ENCODE results near the gene PACSIN3.
A peak's percentile ranks its signal among the peaks of the same experiment; 100 is the strongest.

DNA sequence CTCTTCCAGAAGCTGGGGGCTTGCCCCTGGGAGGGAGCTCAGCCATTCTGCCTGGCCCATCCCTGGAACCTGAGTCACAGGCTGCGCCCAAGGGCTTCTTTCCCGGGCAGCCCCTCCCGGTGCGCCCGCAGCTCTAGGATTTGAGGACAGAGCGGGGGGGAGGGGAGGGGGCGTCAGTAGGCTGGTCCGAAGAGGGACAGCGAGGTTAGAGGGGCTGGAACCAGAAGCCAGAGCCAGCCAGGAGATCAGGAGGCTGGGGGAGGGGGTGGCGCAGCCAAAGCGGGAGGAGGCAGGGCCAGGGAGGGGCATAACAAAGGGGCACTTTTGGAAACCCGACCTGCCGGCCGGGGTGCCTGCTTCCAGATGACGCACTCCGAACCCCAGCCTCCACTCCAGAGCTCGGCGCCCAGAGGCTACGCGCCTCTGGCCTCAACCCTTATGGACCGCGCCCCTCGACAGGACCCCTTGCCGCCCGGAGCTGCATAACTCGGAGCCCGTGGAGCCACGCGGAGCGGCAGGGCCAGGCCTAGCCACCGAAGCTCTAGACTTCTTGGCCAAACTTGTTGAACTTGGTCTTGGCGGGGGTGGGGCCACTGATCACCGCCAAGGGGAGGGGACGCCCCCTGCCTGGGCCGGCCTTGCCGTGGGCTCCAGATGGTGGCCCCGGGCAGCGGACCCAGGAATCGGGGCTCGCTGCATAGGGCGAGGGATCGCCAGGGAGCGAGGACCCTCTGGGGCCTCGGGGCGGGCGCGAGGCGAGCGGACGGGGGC lies 744 bp downstream of the PACSIN3 start:
- TF ChIP-seq CTCF (IDR thresholded peaks at IDR 0.05) (no peak), POLR2AphosphoS5 (IDR thresholded peaks at IDR 0.05) (peak; percentile 10 to 54 (median 23)), EP300 (IDR thresholded peaks at IDR 0.05; ENCODE audit: low read depth) (no peak), POLR2A (IDR thresholded peaks at IDR 0.05) (peak; percentile 22)

Data from transverse colon (tissue), 4 donors.